SJSA1 (cell line): ENCODE results near the gene OR1I1. TPM values are rescaled to one million over a fixed set of nuclear protein-coding genes. Genes with fewer than 3 reads are reported as not detected.

Source experiments
- DNase-seq, 2 experiments: peaks; one replicate each; pipeline ENCODE4 v3.0.0-alpha.2; 2015 to 2020; ENCODE audit warnings: low spot score in 2 of 2, low read depth in 1 of 2
- H3K27ac ChIP-seq: fragments of 250-450 bp; sonication (Bioruptor Pico); 2 replicates; pipeline ENCODE4 v1.5.1; 2020; ENCODE audit warnings: mild to moderate bottlenecking, moderate library complexity
- H3K27me3 ChIP-seq: fragments of 250-450 bp; sonication (Bioruptor Pico); replicated peaks from 2 replicates; pipeline ENCODE4 v1.5.1; 2020; ENCODE audit warnings: mild to moderate bottlenecking, moderate library complexity
- H3K36me3 ChIP-seq: fragments of 250-450 bp; sonication (Bioruptor Pico); 2 replicates; pipeline ENCODE4 v1.5.1; 2020; ENCODE audit warnings: mild to moderate bottlenecking
- H3K4me1 ChIP-seq: fragments of 250-450 bp; sonication (Bioruptor Pico); replicated peaks from 2 replicates; pipeline ENCODE4 v1.6.1; 2021; ENCODE audit warnings: mild to moderate bottlenecking
- H3K4me3 ChIP-seq: fragments of 250-450 bp; sonication (Bioruptor Pico); 2 replicates; pipeline ENCODE4 v1.5.1; 2020; ENCODE audit warnings: mild to moderate bottlenecking
- H3K9me3 ChIP-seq: fragments of 250-450 bp; sonication (Bioruptor Pico); replicated peaks from 2 replicates; pipeline ENCODE4 v1.5.1; 2020; ENCODE audit warnings: mild to moderate bottlenecking
- total RNA-seq: library from RNA; depleted of rRNA; stranded (reverse); fragments of >200 nt; shearing (Covaris generic); gene quantifications from 2 replicates; pipeline ENCODE4 v1.2.3, GENCODE V29; 2014

Gene OR1I1
- total RNA-seq, 1 experiment from 2014 or later, result not detected

GRCh38 chr19:15107061-15108010 is 25.3 kb downstream of the OR1I1 start, which contains the start of gene SYDE1:
Gene SYDE1 (plus strand): TSS chr19:15107401. CDS start chr19:15107434, 33 bp downstream.
- Histone ChIP-seq H3K4me1 (peaks cover 19% of the 10 kb centered on the region), H3K36me3 (peaks cover 50% of the 10 kb centered on the region), H3K9me3 (peaks cover 11% of the 10 kb centered on the region), H3K27ac (peak within 1 kb of the TSS; percentile 98), H3K27me3 (no peaks in the 10 kb centered on the region), H3K4me3 (peak within 1 kb of the TSS; percentile 91)
- DNase-seq, result peak; percentile 75 to 77

GRCh38 chr19:15108145-15108844 is 26.3 kb downstream of the OR1I1 start:
- H3K27me3 ChIP-seq, result no peaks in the 10 kb centered on the region
- peak; percentile 72 to 80 for DNase-seq

GRCh38 chr19:15108845-15109767 is 27.1 kb downstream of the OR1I1 start:
- H3K27me3 ChIP-seq, result no peaks in the 10 kb centered on the region
- H3K36me3 ChIP-seq, result peaks cover 67% of the 10 kb centered on the region
- H3K27ac ChIP-seq, result no peak overlapping the region
- H3K4me1 ChIP-seq, result peaks cover 19% of the 10 kb centered on the region
- DNase-seq, result no peak
- peak overlapping the region; percentile 91 for H3K4me3 ChIP-seq
- peaks cover 6% of the 10 kb centered on the region for H3K9me3 ChIP-seq

More at GRCh38 chr19:15108145-15108844, 26.3 kb downstream of the OR1I1 start:
- Histone ChIP-seq H3K4me1 (peaks cover 19% of the 10 kb centered on the region), H3K27ac (peak overlapping the region; percentile 98), H3K9me3 (peaks cover 6% of the 10 kb centered on the region), H3K4me3 (peak overlapping the region; percentile 91), H3K36me3 (peaks cover 59% of the 10 kb centered on the region)

- no peaks in the 10 kb centered on the region for H3K9me3 ChIP-seq
- H3K4me1 ChIP-seq, result peaks cover 19% of the 10 kb centered on the region
- H3K36me3 ChIP-seq, result peaks cover 75% of the 10 kb centered on the region
- H3K27me3 ChIP-seq, result no peaks in the 10 kb centered on the region
- no peak overlapping the region for H3K27ac ChIP-seq
- no peak for DNase-seq
- H3K4me3 ChIP-seq, result no peak overlapping the region
These were observed 27.9 kb downstream of the OR1I1 start for GRCh38 chr19:15109768-15110417.

GRCh38 chr19:15110418-15110815 is 28.4 kb downstream of the OR1I1 start:
- H3K27me3 ChIP-seq, result no peaks in the 10 kb centered on the region
- H3K27ac ChIP-seq, result no peak overlapping the region
- H3K9me3 ChIP-seq, result no peaks in the 10 kb centered on the region
- peaks cover 19% of the 10 kb centered on the region for H3K4me1 ChIP-seq
- H3K4me3 ChIP-seq, result no peak overlapping the region
- H3K36me3 ChIP-seq, result peaks cover 81% of the 10 kb centered on the region
- no peak for DNase-seq

- peaks cover 94% of the 10 kb centered on the region for H3K36me3 ChIP-seq
- H3K4me1 ChIP-seq, result peaks cover 16% of the 10 kb centered on the region
- H3K27ac ChIP-seq, result no peak overlapping the region
- no peaks in the 10 kb centered on the region for H3K27me3 ChIP-seq
- H3K9me3 ChIP-seq, result no peaks in the 10 kb centered on the region
- DNase-seq, result no peak
- H3K4me3 ChIP-seq, result no peak overlapping the region
These were observed 29.7 kb downstream of the OR1I1 start for GRCh38 chr19:15111758-15112157.

- peaks cover 13% of the 10 kb centered on the region for H3K4me1 ChIP-seq
- no peak overlapping the region for H3K27ac ChIP-seq
- H3K36me3 ChIP-seq, result peaks cover 99% of the 10 kb centered on the region
- no peaks in the 10 kb centered on the region for H3K27me3 ChIP-seq
- DNase-seq, result no peak
- no peak overlapping the region for H3K4me3 ChIP-seq
- H3K9me3 ChIP-seq, result no peaks in the 10 kb centered on the region
These were observed 30.4 kb downstream of the OR1I1 start for GRCh38 chr19:15112385-15112784.

- no peak overlapping the region for H3K27ac ChIP-seq
- H3K27me3 ChIP-seq, result no peaks in the 10 kb centered on the region
- H3K4me3 ChIP-seq, result no peak overlapping the region; the same call in 1 of the 2 replicates
- peaks cover 100% of the 10 kb centered on the region for H3K36me3 ChIP-seq
- H3K4me1 ChIP-seq, result peaks cover 7% of the 10 kb centered on the region
- H3K9me3 ChIP-seq, result no peaks in the 10 kb centered on the region
- DNase-seq, result no peak
These were observed 31.5 kb downstream of the OR1I1 start for GRCh38 chr19:15113245-15114152.

- Histone ChIP-seq H3K4me3 (no peak overlapping the region), H3K4me1 (peaks cover under 1% of the 10 kb centered on the region), H3K36me3 (peaks cover 100% of the 10 kb centered on the region), H3K27me3 (no peaks in the 10 kb centered on the region), H3K9me3 (no peaks in the 10 kb centered on the region; the same call in 1 of the 2 replicates), H3K27ac (no peak overlapping the region)
- DNase-seq, result no peak
These were observed 32.1 kb downstream of the OR1I1 start for GRCh38 chr19:15114153-15114540.

GRCh38 chr19:15115080-15115479 is 33.1 kb downstream of the OR1I1 start:
- no peaks in the 10 kb centered on the region; the same call in 1 of the 2 replicates for H3K9me3 ChIP-seq
- no peaks in the 10 kb centered on the region for H3K4me1 ChIP-seq
- H3K27ac ChIP-seq, result no peak overlapping the region
- H3K4me3 ChIP-seq, result no peak overlapping the region
- H3K36me3 ChIP-seq, result peaks cover 100% of the 10 kb centered on the region
- no peaks in the 10 kb centered on the region for H3K27me3 ChIP-seq
- DNase-seq, result no peak

GRCh38 chr19:15115762-15116615 is 34.0 kb downstream of the OR1I1 start:
- Histone ChIP-seq H3K27ac (no peak overlapping the region), H3K4me3 (no peak overlapping the region), H3K27me3 (no peaks in the 10 kb centered on the region), H3K36me3 (peaks cover 100% of the 10 kb centered on the region), H3K9me3 (no peaks in the 10 kb centered on the region; the same call in 1 of the 2 replicates), H3K4me1 (no peaks in the 10 kb centered on the region)
- DNase-seq, result no peak
